Pons (tissue), 1 donor: Measurements from ENCODE around the gene NHS.

Experiments used
- DNase-seq: peaks from one replicate; pipeline ENCODE4 v3.0.0-alpha.2; 2016; ENCODE audit warnings: low spot score

Gene NHS

GRCh38 chrX:17374619-17375366 lies at the start of gene NHS:
NHS (plus strand) TSS chrX:17375200; CDS start chrX:17375758, 558 bp downstream.
- peak; percentile 2 for DNase-seq

GRCh38 chrX:17328837-17329236 lies 46.2 kb upstream of the NHS start:
- DNase-seq: no peak

- DNase-seq: no peak
Measured at GRCh38 chrX:17336377-17336776, 38.6 kb upstream of the NHS start.

- DNase-seq: no peak
Measured at GRCh38 chrX:17355976-17356375, 19.0 kb upstream of the NHS start.

GRCh38 chrX:17359500-17359899 lies 15.5 kb upstream of the NHS start:
- no peak for DNase-seq

GRCh38 chrX:17361620-17362019 lies 13.4 kb upstream of the NHS start:
- no peak for DNase-seq

GRCh38 chrX:17368002-17368401 lies 7.0 kb upstream of the NHS start:
- DNase-seq: no peak

- DNase-seq: no peak
Measured at GRCh38 chrX:17369309-17369708, 5.7 kb upstream of the NHS start.

GRCh38 chrX:17370191-17370590 lies 4.8 kb upstream of the NHS start:
- DNase-seq: no peak

- DNase-seq: no peak
Measured at GRCh38 chrX:17372052-17372451, 2.9 kb upstream of the NHS start.

GRCh38 chrX:17373337-17373736 lies 1.7 kb upstream of the NHS start:
- no peak for DNase-seq

GRCh38 chrX:17375367-17375636 lies 302 bp downstream of the NHS start:
- DNase-seq: no peak

- no peak for DNase-seq
Measured at GRCh38 chrX:17375637-17376430, 834 bp downstream of the NHS start.

GRCh38 chrX:17376431-17377077 lies 1.6 kb downstream of the NHS start:
- DNase-seq: no peak

- no peak for DNase-seq
Measured at GRCh38 chrX:17377091-17377717, 2.2 kb downstream of the NHS start.

- DNase-seq: no peak
Measured at GRCh38 chrX:17377795-17378194, 2.8 kb downstream of the NHS start.

GRCh38 chrX:17380221-17380620 lies 5.2 kb downstream of the NHS start:
- DNase-seq: no peak

- DNase-seq: no peak
Measured at GRCh38 chrX:17390419-17390850, 15.4 kb downstream of the NHS start.

- DNase-seq: no peak
Measured at GRCh38 chrX:17395154-17395553, 20.2 kb downstream of the NHS start.

- no peak for DNase-seq
Measured at GRCh38 chrX:17397074-17397473, 22.1 kb downstream of the NHS start.

- DNase-seq: no peak
Measured at GRCh38 chrX:17403189-17403691, 28.2 kb downstream of the NHS start.

- DNase-seq: no peak
Measured at GRCh38 chrX:17403972-17404371, 29.0 kb downstream of the NHS start.
